A673 (cell line): ENCODE results near the gene DPF3.

ENCODE experiments used
- CTCF ChIP-seq: fragments of 300-800, 200-600 bp; sonication (generic); conservative IDR thresholded peaks from 2 replicates; pipeline ENCODE4 v1.5.1; 2017; ENCODE audit warnings: low read depth, mild to moderate bottlenecking, antibody characterized with exemption, low read length, moderate library complexity, mixed read lengths
- EZH2 ChIP-seq: fragments of 200-600 bp; sonication (generic); IDR thresholded peaks from 2 replicates; pipeline ENCODE4 v1.6.1; 2017; ENCODE audit warnings: borderline replicate concordance, low read depth, mild to moderate bottlenecking, mixed read lengths, antibody characterized with exemption, low read length; ENCODE audit not compliant: poor library complexity, severe bottlenecking

GRCh38 chr14:72715850-72716228 is 178.1 kb downstream of the DPF3 start:
- TF ChIP-seq CTCF (no peak), EZH2 (no peak)
